ENCODE results near the gene DEGS2. TPM values are rescaled to one million over a fixed set of nuclear protein-coding genes. Genes with fewer than 3 reads are reported as not detected.
"Not testable (repeated sequence)": the region's sequence is repeated elsewhere in the genome, so short reads cannot be mapped to it uniquely, and the experiment has no call there.

Gene DEGS2
- total RNA-seq = 0.53 and 9.7 TPM in 2 replicates

DNA sequence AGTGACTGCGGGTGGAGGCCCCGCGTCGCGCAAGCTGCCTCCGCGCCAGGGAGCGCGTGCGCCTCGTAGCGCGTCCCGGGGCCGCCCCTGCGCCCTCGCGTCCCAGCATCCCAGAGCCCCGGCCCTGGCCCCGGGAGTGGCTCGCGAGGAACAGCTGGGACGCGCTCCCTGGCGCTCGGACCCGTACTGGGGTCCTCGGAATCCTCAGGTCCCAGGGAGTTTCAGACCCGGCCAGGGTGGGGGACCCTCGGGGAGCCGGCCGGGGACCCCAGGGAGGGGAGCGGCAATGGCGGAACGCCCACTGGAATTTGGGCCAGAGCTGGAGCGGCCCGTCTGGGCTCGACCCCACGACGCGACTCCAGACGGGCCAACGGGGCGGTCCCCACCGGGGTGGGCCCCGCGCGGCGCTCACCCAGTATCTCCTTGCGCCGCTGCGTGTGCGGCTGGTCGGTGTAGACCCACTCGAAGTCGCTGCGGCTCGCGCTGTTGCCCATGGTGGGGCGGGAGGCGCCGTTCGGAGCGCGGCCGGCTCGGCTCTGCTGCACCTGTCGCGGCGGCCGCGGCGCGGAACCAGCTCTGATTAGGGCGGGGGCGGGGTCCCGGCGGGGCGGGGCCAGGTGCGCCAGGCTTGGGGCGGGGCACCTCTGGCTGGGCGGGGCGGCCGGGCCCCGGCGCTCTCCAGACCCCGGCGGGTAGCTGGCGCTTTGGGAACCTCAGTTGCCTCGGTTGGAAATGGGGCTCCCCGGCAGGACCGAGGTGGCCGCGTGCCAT, at the start of gene DEGS2:
DEGS2 (minus strand) TSS at position 552 of the 771 bp plus-strand sequence; CDS start at position 494, 58 bp downstream.
- Histone ChIP-seq H3K4me3 (ENCODE audit: low read depth, low read length) (peak within 1 kb of the TSS; percentile 29), H3K27me3 (ENCODE audit: control insufficient read depth, insufficient read depth, low read length) (peaks cover 5% of the 10 kb centered on the region), H3K36me3 (ENCODE audit: control insufficient read depth, insufficient read depth, low read length) (no peaks in the 10 kb centered on the region)
- FAIRE-seq (no peak), DNase-seq (ENCODE audit: low read depth) (no peak)
- TF ChIP-seq, protein P1, sequence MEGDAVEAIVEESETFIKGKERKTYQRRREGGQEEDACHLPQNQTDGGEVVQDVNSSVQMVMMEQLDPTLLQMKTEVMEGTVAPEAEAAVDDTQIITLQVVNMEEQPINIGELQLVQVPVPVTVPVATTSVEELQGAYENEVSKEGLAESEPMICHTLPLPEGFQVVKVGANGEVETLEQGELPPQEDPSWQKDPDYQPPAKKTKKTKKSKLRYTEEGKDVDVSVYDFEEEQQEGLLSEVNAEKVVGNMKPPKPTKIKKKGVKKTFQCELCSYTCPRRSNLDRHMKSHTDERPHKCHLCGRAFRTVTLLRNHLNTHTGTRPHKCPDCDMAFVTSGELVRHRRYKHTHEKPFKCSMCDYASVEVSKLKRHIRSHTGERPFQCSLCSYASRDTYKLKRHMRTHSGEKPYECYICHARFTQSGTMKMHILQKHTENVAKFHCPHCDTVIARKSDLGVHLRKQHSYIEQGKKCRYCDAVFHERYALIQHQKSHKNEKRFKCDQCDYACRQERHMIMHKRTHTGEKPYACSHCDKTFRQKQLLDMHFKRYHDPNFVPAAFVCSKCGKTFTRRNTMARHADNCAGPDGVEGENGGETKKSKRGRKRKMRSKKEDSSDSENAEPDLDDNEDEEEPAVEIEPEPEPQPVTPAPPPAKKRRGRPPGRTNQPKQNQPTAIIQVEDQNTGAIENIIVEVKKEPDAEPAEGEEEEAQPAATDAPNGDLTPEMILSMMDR (IDR thresholded peaks at IDR 0.05; ENCODE audit: insufficient read depth, low read length, severe bottlenecking) = no peak

DNA sequence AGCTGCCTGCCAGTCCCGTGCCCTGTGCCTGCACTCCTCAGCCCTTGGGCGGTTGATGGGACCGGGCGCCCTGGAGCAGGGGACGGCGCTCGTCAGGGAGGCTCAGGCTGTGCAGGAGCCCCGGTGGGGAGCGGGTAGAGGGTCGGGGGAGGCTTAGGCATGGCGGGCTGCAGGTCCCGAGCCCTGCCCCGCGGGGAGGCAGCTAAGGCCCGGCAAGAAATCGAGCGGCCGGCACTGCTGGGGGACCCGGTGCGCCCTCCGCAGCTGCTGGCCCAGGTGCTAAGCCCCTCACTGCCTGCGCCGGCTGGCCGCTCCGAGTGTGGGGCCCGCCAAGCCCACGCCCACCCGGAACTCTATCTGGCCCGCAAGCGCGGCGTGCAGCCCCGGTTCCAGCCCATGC, 48.7 kb upstream of the DEGS2 start:
- H3K4me3 ChIP-seq (ENCODE audit: low read depth, low read length); H3K36me3 ChIP-seq (ENCODE audit: control insufficient read depth, insufficient read depth, low read length); H3K27me3 ChIP-seq (ENCODE audit: control insufficient read depth, insufficient read depth, low read length); FAIRE-seq; DNase-seq (ENCODE audit: low read depth): not testable (repeated sequence)

DNA sequence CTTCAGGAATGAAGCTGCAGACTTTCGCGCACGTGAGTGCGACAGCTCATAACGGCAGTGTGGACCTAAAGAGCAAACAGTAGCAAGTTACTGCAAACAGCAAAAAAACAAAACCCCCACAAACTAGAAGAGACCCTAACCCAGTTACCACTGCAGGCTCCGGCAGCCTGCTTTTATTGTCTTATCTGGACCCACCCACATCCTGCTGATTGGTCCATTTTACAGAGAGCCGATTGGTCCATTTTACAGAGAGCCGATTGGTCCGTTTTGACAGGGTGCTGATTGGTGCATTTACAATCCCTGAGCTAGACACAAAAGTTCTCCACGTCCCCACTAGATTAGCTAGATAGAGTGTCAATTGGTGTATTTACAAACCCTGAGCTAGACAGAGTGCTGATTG, 48.1 kb upstream of the DEGS2 start:
- DNase-seq (ENCODE audit: low read depth); FAIRE-seq; H3K36me3 ChIP-seq (ENCODE audit: control insufficient read depth, insufficient read depth, low read length): not testable (repeated sequence)

DNA sequence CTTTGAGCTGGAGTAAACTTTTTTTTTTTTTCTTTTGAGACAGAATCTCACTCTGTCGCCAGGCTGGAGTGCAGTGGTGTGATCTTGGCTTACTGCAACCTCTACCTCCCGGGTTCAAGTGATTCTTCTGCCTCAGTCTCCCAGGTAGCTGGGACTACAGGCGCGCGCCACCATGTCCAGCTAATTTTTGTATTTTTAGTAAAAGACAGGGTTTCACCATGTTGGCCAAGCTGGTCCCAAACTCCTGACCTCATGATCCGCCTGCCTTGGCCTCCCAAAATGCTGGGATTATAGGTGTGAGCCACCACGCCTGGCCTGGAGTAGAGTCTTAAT, 45.4 kb upstream of the DEGS2 start:
- DNase-seq (ENCODE audit: low read depth); H3K36me3 ChIP-seq (ENCODE audit: control insufficient read depth, insufficient read depth, low read length); H3K4me3 ChIP-seq (ENCODE audit: low read depth, low read length); FAIRE-seq; H3K27me3 ChIP-seq (ENCODE audit: control insufficient read depth, insufficient read depth, low read length): not testable (repeated sequence)

More for the DNA sequence above, 48.1 kb upstream of the DEGS2 start:
- H3K27me3 ChIP-seq (ENCODE audit: control insufficient read depth, insufficient read depth, low read length); H3K4me3 ChIP-seq (ENCODE audit: low read depth, low read length): not testable (repeated sequence)

DNA sequence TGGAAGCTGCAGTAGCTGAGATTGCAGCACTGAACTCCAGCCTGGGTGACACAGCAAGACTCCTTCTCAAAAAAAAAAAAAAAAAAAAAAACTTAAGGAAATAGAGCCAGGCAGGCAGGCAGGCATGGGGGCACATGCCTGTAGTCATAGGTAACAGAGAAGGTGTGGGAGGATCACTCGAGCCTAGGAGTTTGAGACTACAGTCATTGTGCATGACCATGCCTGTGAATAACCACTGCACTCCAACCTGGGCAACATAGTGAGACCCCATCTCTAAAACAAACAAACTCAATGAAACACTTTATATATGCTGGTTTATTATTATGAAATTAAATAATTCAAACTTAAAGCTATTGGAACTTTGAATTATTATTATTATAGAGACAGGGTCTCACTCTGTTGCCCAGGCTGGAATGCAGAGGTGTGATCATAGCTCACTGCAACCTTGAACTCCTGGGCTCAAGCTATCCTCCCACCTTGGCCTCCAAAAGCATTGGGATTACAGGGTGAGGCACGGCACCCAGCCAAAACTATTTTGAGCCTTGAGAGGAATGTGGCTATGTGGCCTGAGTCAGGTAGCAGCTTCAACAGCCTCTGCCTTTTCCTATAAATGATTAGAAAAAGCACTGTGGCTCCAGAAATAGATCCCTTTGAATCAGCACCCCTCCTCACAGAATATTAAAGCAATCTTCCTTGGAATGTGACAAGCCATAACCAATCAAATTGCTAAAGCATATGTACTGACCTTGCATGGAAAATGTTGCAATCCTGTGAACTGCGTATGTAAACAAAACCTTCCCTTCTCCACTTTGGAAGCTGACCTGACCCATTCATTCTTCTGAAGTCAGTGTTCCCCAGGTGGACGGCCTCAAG, 44.8 kb upstream of the DEGS2 start:
- TF ChIP-seq, protein P1 (IDR thresholded peaks at IDR 0.05; ENCODE audit: insufficient read depth, low read length, severe bottlenecking) = no peak
- H3K27me3 ChIP-seq (ENCODE audit: control insufficient read depth, insufficient read depth, low read length) = no peaks in the 10 kb centered on the region
- H3K36me3 ChIP-seq (ENCODE audit: control insufficient read depth, insufficient read depth, low read length) = no peaks in the 10 kb centered on the region
- no peak overlapping the region for H3K4me3 ChIP-seq (ENCODE audit: low read depth, low read length)
- peak; percentile 86 for DNase-seq (ENCODE audit: low read depth)
- FAIRE-seq = no peak

DNA sequence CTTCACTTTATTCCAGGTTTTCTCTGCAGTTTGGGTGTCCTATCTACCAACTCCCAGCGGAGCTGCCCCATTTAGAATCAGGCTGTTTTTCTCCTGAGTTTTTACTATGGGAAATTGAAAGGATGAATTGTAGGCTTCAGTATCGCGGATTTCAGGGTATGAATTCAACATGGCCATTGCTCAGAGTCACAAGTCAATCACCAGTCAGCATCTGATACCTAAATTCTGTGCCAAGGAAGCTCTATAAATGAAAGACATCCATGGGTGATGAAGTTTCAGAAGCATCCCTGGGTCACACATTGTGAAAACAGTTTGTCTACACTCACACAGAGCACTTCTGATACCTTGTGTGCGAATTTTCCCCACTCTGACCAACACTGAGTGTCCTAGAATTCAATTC, 43.7 kb upstream of the DEGS2 start:
- FAIRE-seq (peak; percentile 93), DNase-seq (ENCODE audit: low read depth) (no peak)
- Histone ChIP-seq H3K4me3 (ENCODE audit: low read depth, low read length) (no peak overlapping the region), H3K27me3 (ENCODE audit: control insufficient read depth, insufficient read depth, low read length) (no peaks in the 10 kb centered on the region), H3K36me3 (ENCODE audit: control insufficient read depth, insufficient read depth, low read length) (no peaks in the 10 kb centered on the region)
- TF ChIP-seq, protein P1 (IDR thresholded peaks at IDR 0.05; ENCODE audit: insufficient read depth, low read length, severe bottlenecking) = no peak

DNA sequence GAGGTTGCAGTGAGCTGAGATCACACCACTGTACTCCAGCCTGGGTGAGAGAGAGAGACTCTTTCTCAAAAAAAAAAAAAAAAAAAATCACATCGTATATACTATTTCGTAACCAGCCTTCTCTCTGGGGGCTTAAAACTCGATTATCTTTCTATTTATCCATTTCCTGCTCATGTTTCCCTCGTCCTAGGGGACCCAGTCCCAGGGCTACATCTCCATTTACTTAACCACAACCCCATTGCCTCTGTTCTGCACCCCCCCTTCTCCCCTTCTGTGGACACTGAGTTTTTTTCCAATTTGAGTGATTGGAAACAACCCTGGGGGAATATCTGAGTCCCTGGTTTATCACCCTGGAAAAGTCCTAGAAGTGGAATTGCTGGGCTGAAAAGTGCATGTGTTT, 43.3 kb upstream of the DEGS2 start:
- no peak overlapping the region for H3K4me3 ChIP-seq (ENCODE audit: low read depth, low read length)
- no peaks in the 10 kb centered on the region for H3K27me3 ChIP-seq (ENCODE audit: control insufficient read depth, insufficient read depth, low read length)
- DNase-seq (ENCODE audit: low read depth) = no peak
- TF ChIP-seq, protein P1 (IDR thresholded peaks at IDR 0.05; ENCODE audit: insufficient read depth, low read length, severe bottlenecking) = no peak
- FAIRE-seq = no peak
- H3K36me3 ChIP-seq (ENCODE audit: control insufficient read depth, insufficient read depth, low read length) = no peaks in the 10 kb centered on the region

Measured in bronchial epithelial cell (primary cell).